GM19395 (cell line): ENCODE measurements around the gene LRRC4C.

Experiments used
- ATAC-seq: cut with Tn5 transposase; IDR thresholded peaks from one replicate; pipeline ENCODE4 v1.9.1; 2021; ENCODE audit warnings: mild to moderate bottlenecking, moderate library complexity; ENCODE audit not compliant: unreplicated experiment

Gene LRRC4C

DNA sequence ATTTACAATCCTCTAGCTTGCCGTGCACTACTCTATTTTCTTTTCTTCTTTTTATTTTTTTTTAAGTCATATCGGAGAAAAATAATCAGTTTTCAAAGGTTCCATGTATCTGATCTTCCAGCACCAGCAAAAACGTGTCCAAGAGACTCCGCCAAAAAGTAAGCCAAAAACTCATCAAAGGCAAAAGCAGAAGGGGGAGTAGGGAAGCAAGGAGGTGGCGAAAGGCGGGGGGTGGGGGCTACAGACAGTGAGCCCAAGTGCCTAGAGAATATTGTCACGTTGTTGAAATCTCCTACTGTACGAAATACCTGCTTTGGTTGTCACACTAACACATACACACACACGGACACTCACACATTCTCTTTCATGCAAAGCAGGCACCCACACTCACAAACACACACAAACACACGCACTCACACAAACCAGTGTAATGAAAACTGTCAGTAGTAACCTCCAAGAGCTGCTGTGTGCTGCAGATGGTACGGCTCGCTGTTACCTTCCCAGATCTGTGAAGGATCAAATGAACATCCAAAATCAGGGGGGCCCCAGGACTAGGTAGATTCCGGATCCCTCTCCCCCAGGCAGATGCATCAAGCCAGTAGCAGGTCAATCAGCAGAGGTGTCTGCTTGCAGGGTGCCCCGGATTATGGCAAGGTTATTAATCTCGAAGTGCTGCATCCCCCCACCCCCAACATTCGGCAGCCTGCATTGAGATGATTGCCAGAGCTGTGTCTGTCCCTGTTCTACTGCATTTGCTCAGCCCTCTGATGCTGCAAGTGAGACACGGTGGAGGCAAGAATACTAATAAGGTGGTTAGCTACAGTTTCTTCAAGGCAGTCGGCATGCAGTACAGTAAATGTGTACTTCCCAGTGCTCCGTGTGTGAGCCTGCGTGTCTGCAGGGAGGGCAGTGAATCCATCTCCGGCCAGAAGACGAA, at the start of gene LRRC4C:
LRRC4C (minus strand) TSS at position 188 of the 937 bp plus-strand sequence.
- no peak for ATAC-seq

DNA sequence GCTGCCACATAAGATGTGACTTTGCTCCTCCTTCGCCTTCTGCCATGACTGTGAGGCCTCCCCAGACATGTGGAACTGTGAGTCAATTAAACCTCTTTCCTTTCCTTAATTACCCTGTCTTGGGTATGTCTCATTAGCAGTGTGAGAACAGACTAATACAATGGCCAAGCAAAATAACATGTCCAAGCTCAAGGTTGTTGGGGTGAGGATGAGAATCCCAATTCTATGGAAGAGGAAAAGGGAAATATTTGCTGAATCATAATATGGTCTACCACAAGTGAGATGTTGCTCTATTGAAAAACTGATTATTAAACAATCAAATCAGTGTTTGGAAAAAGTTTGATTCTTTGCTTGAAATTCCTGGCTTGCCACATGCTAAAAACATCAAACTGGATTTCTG, 48.7 kb upstream of the LRRC4C start:
- no peak for ATAC-seq

DNA sequence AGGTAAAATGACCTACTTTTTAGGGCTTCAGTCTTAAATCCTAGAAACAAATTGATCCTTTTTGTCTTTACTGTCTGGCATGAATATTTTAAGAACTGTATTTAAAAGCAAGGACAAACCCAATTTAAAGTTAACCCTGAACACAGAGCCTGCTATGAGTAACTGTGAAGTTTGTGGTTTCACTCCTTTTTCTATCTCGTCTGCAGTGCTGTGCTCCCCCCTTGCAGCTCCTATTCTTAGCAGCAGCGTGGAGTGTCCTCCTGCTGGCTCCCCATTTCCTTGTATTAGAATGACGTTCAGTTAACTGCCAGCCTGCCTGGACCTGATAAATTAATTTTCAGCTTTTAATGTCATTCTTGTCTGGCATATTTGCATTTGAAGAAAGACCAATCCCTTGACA, 40.0 kb upstream of the LRRC4C start:
- ATAC-seq = no peak

DNA sequence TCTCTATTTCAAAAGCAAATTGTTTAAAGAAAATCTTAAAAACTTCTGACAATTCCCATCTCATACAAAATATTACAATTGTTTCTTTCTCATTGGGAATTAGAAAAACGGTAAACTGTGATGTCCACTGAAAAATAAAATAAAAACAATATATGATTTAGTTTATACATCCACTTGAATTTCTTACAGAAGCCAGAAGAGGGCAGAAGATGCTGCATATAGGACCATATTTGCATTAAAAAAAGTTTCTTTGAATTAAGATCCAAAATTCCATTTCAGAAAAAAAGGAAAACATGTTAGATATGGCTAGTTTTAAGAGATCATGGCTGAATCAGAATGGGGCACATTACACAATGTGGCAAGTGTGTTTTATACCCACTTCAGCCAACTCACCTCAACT, 39.3 kb upstream of the LRRC4C start:
- ATAC-seq = no peak

GRCh38 chr11:41497974-41498373, 38.5 kb upstream of the LRRC4C start:
- no peak for ATAC-seq

DNA sequence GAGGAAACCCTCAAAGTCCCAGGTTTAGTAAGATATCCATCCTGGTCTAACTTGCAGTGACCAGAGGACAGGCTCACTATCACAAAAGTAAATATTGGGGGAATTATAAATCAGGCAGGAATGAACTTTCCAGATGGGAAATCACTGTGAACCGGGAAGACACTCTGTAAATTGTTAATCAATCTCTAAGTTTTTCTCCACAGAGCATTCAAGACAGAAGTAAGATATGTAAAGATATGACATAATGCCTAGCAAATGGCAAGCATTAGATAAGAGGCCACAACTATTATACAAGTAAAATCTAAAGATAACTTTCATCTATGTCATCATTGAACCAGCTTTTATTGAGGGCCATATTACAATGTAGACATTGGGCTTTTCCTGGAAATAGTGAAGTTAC, 35.3 kb upstream of the LRRC4C start:
- no peak for ATAC-seq

GRCh38 chr11:41486424-41486823, 27.0 kb upstream of the LRRC4C start:
- no peak for ATAC-seq

DNA sequence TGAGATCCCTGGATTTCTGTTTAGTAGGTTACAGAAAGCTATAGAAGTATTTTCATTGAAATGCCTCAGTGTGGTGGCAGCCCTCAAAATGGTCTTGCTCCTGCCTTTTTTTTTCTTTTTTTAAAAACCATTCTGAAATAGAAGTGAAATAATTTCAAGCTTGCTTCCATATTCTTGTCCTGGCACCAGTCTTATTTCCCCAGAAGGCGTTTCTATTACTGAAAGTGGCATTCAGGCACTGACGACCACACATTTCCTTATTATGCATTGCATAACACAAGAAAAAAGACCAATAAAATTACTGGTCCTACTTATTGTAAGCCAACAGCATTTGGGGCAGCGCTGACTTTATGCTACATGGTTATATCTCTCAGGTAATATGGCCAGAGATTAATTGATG, 24.5 kb upstream of the LRRC4C start:
- no peak for ATAC-seq

- no peak for ATAC-seq
Measured at GRCh38 chr11:41479179-41479578, 19.7 kb upstream of the LRRC4C start.

- ATAC-seq = no peak
Measured at GRCh38 chr11:41461057-41461681, 1.7 kb upstream of the LRRC4C start.

DNA sequence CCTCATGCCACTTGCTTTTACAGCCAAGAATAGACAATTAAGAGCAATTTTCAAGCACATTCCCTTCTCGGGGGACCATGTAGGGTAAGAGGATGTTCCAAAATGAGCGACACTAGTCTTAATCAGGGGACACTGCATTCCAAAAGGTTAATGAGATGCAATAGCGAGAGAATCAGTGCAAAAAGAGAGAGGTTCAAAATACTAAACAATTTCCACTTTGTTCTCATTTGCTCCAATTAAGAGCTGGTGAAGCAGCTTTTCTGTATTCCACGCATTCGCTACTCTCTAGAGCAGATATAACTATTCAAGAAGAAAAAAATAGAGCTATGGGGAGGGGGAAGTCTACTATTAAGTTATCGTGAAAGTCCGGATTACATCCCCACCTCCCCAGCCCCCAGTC, 811 bp downstream of the LRRC4C start:
- no peak for ATAC-seq

DNA sequence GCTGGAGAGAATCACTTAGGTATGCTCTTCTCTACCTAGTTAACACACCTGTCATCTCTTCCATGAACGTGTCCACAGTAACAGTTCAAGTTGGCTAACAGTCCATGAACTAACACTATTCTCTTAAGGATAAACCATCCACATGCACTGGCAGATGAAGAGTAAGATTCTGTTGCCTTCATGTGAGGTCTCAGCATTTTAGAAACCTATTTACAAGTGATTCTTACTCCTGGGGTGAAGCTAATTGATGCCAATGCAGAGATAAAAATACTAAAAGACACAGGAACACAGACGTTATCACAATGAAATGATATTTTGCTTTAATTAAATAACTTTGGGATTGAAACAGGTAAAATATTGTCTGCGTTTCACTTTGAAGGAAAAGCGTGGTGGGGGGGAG, 1.3 kb downstream of the LRRC4C start:
- no peak for ATAC-seq

- no peak for ATAC-seq
Measured at GRCh38 chr11:41457216-41458014, 2.0 kb downstream of the LRRC4C start.

DNA sequence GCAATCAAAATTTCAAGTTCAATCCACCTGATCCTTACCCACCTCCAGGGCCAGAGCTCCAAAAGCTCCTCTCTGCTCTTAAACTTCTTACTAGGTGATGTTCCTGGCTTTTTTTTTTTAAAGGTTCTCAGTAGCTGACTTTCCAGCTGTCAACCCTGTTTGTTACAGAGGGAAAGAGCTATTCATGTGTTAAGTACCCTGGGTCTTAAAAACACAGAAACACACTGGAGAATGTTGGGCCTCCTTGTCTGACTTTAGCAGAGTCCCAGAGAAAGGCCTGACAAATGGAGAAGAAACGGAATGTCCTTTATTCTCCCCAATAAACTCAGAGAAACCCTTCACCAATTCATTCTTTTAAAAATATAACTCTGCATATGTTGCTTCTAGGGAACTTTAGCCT, 3.2 kb downstream of the LRRC4C start:
- ATAC-seq = no peak

GRCh38 chr11:41451011-41451410, 8.4 kb downstream of the LRRC4C start:
- no peak for ATAC-seq

DNA sequence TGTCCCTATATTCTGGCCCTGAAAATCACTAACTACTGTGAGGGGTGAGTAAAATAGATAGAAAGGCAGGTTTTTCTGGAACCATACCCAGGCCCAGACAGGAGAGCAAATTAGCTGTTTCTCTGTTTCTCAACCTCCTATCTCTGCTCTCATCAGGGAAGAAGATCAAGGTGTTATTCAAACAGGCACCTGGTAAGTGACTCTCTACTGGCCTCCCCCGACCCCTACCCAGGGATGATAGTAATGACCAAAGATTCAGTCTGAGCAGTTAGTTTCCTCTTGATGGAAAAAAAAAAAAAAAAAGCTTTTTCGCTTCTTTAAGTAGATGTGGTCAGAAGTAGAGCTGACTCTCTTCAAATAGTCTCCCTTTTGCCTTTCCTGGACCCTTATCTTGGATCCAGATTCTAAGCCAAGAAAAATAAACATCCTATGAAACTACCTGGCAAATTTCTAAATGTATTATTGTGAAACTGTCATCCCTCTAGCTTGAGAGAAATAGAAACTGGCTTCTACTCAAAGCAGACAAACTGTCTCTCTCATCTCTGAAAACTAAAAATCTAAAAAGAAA, 9.9 kb downstream of the LRRC4C start:
- no peak for ATAC-seq

DNA sequence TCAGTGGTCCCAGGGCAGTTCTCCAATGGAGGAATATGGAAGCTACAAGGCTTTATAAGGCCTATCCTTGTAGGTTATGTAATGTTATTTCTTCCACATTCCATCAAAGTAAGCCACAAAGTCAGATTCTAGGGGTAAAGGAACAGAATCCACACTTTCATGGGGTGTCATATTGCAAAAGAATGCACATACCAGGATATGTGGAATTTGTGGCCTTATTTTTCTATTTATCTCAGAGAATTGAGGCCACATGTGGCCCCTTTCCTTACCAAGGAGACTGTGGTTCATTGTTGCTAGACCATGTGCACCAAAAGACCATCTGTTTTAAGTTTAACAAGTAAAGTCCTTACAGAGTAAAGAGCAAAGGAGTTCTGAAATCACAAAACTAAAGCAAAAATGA, 12.9 kb downstream of the LRRC4C start:
- ATAC-seq = no peak

GRCh38 chr11:41446107-41446506, 13.3 kb downstream of the LRRC4C start:
- no peak for ATAC-seq

- ATAC-seq = no peak
Measured at GRCh38 chr11:41437006-41437490, 22.4 kb downstream of the LRRC4C start.

DNA sequence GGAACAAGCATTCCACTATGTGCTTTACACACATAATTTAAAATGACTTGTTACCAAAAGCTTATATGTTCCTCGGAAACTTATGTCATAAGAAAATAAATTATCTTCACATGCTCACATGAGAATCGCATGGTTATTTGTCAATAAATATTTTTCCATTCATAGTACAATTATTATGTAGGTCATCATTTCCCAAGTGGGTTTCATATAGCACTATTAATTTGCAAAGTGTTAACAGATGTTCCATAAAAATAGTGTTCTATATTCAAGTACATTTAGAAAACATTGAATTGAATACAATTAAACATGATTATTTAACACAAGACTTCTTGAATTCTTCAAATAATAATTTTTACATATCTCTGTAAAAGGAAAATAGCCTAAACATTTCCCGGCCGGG, 23.9 kb downstream of the LRRC4C start:
- ATAC-seq = no peak

- no peak for ATAC-seq
Measured at GRCh38 chr11:41431784-41432183, 27.7 kb downstream of the LRRC4C start.
